ENCODE results near the gene MTX1. TPM values are rescaled to one million over a fixed set of nuclear protein-coding genes. Genes with fewer than 3 reads are reported as not detected.

MTX1 gene
- total and polyA plus RNA-seq, 2 experiments from 2014 or later: 77.7 to 106 TPM

- Histone ChIP-seq H3K4me3 (no peak overlapping the region), H3F3A (replicated peaks; ENCODE audit: low read depth) (peaks cover 43% of the 10 kb centered on the region), H3K9me2 (ENCODE audit: insufficient read depth) (no peaks in the 10 kb centered on the region), H2AFZ (no peak overlapping the region), H3K4me2 (no peak overlapping the region), H3K27me3 (ENCODE audit: insufficient read depth) (no peaks in the 10 kb centered on the region), H4K20me1 (replicated peaks; ENCODE audit: insufficient read depth) (no peaks in the 10 kb centered on the region), H3K4me1 (ENCODE audit: insufficient read depth) (peaks cover 13% of the 10 kb centered on the region), H3K27ac (ENCODE audit: low read depth) (no peak overlapping the region), H3K36me3 (ENCODE audit: insufficient read depth) (peaks cover 33% of the 10 kb centered on the region), H3K79me2 (replicated peaks; ENCODE audit: insufficient read depth) (peaks cover 10% of the 10 kb centered on the region)
- Mint-ChIP-seq H3K36me3 (ENCODE audit: low read depth) (peaks cover 57% of the 10 kb centered on the region), H3K27ac (no peak overlapping the region), H3K9me3 (peaks cover 7% of the 10 kb centered on the region; the same call in 1 of the 3 replicates), H3K4me3 (peak overlapping the region; percentile 94; the same call in 1 of the 3 replicates), H3K4me1 (peaks cover 21% of the 10 kb centered on the region), H3K27me3 (ENCODE audit: insufficient read depth, low read depth, poor library complexity) (peaks cover 20% of the 10 kb centered on the region)
- ATAC-seq: no peak
- no peak for TF ChIP-seq STAT1 (IDR thresholded peaks at IDR 0.05; ENCODE audit: unreplicated experiment)
- no peak for TF ChIP-seq ZNF114 (CRISPR knock-in tag; IDR thresholded peaks at IDR 0.05)
- TF ChIP-seq CREB1 (CRISPR knock-in tag; IDR thresholded peaks at IDR 0.05; ENCODE audit: low read depth): no peak
- TF ChIP-seq JUNB (IDR thresholded peaks at IDR 0.05; ENCODE audit: unreplicated experiment): no peak
- TF ChIP-seq ZNF331 (CRISPR knock-in tag; IDR thresholded peaks at IDR 0.05; ENCODE audit: low read depth): no peak
- TF ChIP-seq NANOG (IDR thresholded peaks at IDR 0.05; ENCODE audit: borderline replicate concordance): no peak
- TF ChIP-seq POLR2AphosphoS5 (IDR thresholded peaks at IDR 0.05; ENCODE audit: low read depth): no peak
- no peak for TF ChIP-seq REST (IDR thresholded peaks at IDR 0.05; ENCODE audit: unreplicated experiment)
- no peak for TF ChIP-seq EZH2phosphoT487 (IDR thresholded peaks at IDR 0.05; ENCODE audit: unreplicated experiment)
- TF ChIP-seq CTCF (conservative IDR thresholded peaks at IDR 0.05; ENCODE audit: low read depth in 2 of 2): no peak
- no peak for TF ChIP-seq EZH2 (IDR thresholded peaks at IDR 0.05; ENCODE audit: low read depth, unreplicated experiment)
- TF ChIP-seq ETS1 (IDR thresholded peaks at IDR 0.05): no peak
- no peak for DNase-seq (ENCODE audit: low spot score)
Measured at GRCh38 chr1:155260276-155260675, 51.8 kb downstream of the MTX1 start.
